Measurements from ENCODE around the gene COL1A1.

The COL1A1 gene

GRCh38 chr17:50201276-50201854 lies at the start of gene COL1A1:
Gene COL1A1 (minus strand): TSS chr17:50201631. CDS start chr17:50201513, 118 bp downstream.
- H3K4me3 ChIP-seq (ENCODE audit: low read depth, low read length), result peak within 1 kb of the TSS; percentile 45
- TF ChIP-seq, protein P1, sequence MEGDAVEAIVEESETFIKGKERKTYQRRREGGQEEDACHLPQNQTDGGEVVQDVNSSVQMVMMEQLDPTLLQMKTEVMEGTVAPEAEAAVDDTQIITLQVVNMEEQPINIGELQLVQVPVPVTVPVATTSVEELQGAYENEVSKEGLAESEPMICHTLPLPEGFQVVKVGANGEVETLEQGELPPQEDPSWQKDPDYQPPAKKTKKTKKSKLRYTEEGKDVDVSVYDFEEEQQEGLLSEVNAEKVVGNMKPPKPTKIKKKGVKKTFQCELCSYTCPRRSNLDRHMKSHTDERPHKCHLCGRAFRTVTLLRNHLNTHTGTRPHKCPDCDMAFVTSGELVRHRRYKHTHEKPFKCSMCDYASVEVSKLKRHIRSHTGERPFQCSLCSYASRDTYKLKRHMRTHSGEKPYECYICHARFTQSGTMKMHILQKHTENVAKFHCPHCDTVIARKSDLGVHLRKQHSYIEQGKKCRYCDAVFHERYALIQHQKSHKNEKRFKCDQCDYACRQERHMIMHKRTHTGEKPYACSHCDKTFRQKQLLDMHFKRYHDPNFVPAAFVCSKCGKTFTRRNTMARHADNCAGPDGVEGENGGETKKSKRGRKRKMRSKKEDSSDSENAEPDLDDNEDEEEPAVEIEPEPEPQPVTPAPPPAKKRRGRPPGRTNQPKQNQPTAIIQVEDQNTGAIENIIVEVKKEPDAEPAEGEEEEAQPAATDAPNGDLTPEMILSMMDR (IDR thresholded peaks at IDR 0.05; ENCODE audit: low read depth, low read length, missing control alignments), result no peak
- no peak for DNase-seq (ENCODE audit: low read depth)

GRCh38 chr17:50248255-50248654 lies 46.8 kb upstream of the COL1A1 start:
- no peak overlapping the region for H3K4me3 ChIP-seq (ENCODE audit: low read depth, low read length)
- DNase-seq (ENCODE audit: low read depth), result no peak
- TF ChIP-seq, protein P1 (IDR thresholded peaks at IDR 0.05; ENCODE audit: low read depth, low read length, missing control alignments), result no peak

DNA sequence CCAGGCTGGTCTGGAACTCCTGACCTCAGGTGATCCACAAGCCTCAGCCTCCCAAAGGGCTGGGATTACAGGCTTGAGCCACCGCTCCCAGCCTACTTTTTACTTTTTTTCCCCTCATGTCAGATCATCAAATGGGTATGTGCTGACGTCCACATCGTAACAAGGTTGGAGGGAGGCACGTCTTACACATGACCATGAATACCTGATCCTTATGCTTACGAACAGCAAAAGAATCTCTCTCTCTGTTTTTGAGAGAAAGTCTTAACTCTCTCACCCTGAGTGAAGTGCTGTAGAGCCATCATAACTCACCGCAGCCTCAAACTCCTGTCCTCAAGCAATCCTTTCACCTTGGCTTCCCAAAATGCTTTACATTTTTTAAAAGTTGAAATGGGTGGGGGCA lies 43.3 kb upstream of the COL1A1 start:
- no peak for DNase-seq (ENCODE audit: low read depth)
- TF ChIP-seq, protein P1 (IDR thresholded peaks at IDR 0.05; ENCODE audit: low read depth, low read length, missing control alignments), result no peak
- no peak overlapping the region for H3K4me3 ChIP-seq (ENCODE audit: low read depth, low read length)

- H3K4me3 ChIP-seq (ENCODE audit: low read depth, low read length), result no peak overlapping the region
- DNase-seq (ENCODE audit: low read depth), result no peak
- TF ChIP-seq, protein P1 (IDR thresholded peaks at IDR 0.05; ENCODE audit: low read depth, low read length, missing control alignments), result no peak
These were observed 40.0 kb upstream of the COL1A1 start for GRCh38 chr17:50241431-50241830.

DNA sequence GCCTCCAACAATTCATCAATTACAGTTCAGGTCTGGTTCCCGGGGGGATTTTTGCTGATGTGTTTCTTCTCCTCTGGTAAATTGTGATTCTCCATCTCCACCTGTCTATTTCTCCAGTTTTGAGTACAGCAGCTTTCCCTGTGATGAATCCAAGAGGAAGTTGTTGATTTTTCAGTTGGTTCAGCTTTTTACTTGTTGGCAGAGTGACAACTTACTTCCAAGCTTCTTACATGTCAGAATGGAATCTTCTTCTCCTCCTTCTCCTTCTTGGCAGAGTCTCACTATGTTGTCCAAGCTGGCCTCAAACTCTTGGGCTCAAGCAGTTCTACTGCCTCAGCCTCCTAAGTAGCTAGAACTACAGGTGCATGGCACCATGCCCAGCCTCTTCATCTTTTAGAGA lies 39.4 kb upstream of the COL1A1 start:
- no peak overlapping the region for H3K4me3 ChIP-seq (ENCODE audit: low read depth, low read length)
- no peak for DNase-seq (ENCODE audit: low read depth)
- TF ChIP-seq, protein P1 (IDR thresholded peaks at IDR 0.05; ENCODE audit: low read depth, low read length, missing control alignments), result no peak

DNA sequence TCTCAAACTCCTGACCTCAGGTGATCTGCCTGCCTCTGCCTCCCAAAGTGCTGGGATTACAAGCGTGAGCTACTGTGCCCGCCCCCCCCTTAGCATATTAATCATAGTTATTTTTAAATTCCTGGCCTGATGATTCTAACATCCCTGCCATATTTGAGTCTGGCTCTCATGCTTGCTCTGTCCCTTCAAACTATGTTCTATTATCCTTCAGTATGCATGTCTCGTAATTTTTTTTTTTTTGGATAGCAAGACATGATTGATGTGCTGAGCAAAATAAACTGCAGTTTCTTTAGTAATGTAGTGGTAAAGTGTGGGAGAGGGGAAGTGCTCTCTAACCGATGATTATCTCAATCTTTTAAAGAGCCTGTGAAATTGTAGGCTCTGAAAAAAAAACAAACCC lies 38.5 kb upstream of the COL1A1 start:
- TF ChIP-seq, protein P1 (IDR thresholded peaks at IDR 0.05; ENCODE audit: low read depth, low read length, missing control alignments), result no peak

DNA sequence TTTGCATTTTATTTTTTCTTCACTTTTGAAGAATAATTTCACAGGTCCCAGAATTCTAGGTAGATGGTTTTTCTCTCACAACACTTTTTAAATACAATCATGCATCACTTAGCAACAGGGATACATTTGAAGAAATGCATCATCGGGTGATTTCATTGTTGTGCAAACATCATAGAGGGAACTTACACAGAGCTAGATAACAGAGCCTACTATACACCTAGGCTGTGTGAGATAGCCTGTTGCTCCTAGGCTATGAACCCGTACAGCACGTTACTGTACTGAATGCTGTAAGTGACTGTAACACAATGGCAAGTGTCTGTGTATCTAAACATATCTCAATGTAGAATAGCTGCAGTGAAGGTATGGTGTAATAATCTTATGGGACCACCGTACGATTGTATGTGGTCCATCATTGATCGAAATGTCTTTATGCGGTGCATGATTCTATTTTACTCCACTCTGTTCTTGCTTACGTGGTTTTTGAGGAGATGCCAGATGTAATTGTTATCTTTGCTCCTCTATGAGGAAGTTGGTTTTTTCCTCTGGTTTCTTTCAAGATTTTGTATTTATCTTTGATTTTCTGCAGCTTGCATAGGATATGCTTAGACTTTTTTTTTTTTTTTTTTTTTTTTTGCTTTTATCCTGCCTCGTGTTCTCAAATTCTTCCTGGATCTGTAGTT lies 37.3 kb upstream of the COL1A1 start:
- H3K4me3 ChIP-seq (ENCODE audit: low read depth, low read length), result no peak overlapping the region
- DNase-seq (ENCODE audit: low read depth), result no peak

More for the DNA sequence above, 38.5 kb upstream of the COL1A1 start:
- DNase-seq (ENCODE audit: low read depth), result no peak
- H3K4me3 ChIP-seq (ENCODE audit: low read depth, low read length), result no peak overlapping the region

More for the DNA sequence above, 37.3 kb upstream of the COL1A1 start:
- TF ChIP-seq, protein P1 (IDR thresholded peaks at IDR 0.05; ENCODE audit: low read depth, low read length, missing control alignments), result no peak
